ENCODE data around the gene PPP1R3F.

Gene PPP1R3F

DNA sequence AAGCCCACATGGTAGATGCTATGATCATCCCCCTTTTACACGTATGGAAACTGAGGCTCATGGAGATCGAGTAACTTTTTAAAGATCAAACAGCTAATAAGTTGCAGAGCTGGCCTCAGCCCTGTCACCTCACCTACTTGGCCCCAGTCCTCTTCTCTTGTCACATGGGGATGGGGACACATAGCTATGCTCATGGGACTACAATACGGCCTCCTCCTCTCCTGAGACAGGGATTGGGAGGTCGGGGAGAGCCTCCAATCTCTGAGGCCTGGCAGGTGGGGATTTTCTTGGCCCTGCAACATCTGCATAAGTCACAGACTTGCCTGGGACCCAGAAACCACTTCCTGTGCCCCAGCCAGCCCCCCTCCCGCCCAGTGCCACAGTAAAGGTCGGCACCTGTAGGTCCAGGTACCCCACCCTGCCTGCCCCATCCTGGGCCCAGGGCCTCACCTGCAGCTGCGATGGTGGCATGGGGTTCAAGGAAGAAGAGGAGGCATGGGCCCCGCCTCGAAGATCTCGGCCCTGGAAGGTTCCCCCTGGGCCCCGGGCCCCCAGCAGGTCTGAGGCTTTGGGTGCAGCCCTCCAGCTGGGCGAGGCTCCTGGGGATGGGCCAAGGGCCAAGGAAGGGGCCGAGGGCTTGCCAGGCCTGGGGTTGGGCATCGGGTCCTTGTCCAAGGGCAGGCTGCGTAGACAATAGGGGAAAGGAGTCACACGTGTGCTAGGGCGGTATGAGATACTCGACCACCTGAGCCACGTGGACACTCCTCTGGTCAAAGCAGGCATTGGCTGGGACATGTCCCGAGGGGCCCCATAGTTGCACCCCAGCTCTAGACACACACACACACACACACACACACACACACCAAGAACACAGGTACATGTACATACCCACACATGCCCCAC is 11.5 kb upstream of the PPP1R3F start:
- no peak overlapping the region for H3K4me3 ChIP-seq (ENCODE audit: low read depth, low read length)
- TF ChIP-seq, protein P1, sequence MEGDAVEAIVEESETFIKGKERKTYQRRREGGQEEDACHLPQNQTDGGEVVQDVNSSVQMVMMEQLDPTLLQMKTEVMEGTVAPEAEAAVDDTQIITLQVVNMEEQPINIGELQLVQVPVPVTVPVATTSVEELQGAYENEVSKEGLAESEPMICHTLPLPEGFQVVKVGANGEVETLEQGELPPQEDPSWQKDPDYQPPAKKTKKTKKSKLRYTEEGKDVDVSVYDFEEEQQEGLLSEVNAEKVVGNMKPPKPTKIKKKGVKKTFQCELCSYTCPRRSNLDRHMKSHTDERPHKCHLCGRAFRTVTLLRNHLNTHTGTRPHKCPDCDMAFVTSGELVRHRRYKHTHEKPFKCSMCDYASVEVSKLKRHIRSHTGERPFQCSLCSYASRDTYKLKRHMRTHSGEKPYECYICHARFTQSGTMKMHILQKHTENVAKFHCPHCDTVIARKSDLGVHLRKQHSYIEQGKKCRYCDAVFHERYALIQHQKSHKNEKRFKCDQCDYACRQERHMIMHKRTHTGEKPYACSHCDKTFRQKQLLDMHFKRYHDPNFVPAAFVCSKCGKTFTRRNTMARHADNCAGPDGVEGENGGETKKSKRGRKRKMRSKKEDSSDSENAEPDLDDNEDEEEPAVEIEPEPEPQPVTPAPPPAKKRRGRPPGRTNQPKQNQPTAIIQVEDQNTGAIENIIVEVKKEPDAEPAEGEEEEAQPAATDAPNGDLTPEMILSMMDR (IDR thresholded peaks at IDR 0.05; ENCODE audit: low read depth, low read length), result no peak

DNA sequence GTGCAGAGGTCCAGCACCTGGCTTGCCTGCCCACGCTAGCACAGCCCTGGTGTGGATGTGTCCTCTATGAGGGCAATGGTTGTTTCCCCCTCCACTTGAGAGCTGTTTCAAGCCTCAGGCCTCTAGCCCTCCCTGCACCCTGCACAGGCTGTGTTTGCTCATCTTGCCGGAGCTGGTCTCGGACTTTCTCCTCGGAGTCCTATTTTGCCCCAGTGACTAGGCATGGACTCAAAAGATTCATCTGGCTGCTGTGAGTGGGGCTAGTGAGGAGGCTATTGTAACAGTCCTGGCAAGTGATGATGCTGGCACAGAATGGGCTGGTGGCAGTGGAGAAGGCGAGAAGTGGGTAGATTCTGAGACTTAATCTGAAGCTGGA is 10.9 kb upstream of the PPP1R3F start:
- TF ChIP-seq, protein P1 (IDR thresholded peaks at IDR 0.05; ENCODE audit: low read depth, low read length), result no peak

DNA sequence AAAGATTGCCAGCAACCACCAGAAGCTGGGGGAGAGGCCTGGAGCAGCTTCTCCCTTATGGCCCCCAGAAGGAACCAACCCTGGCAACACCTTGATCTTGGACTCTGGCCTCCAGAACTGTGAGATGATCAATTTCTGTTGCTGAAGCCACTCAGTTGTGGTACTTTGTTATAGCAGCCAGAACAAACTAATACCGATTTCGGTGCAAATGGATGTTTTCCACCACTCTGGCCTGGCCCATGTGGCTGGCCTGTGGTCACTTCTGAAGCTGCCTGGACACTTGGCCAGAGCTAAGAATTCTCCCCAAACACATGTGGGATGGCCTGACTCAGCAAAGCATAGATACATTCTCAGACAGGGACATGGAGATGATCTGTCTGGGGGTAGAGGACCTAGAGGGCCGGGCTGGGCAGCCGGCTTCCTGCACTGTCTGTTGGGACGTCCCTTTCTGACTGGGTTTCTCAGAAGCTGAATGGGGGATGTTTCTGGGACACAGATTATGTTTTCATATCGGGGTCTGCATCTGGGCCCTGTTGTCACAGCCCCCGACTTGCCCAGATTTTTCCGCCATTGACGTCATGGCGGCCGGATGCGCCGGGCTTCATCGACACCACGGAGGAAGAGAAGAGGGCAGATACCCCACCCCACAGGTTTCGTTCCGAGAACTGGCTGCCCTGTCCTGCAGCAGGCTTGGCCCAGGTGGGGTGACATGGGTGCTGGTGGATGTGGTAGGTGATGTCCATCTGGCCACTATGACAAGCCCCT is 9.2 kb upstream of the PPP1R3F start:
- TF ChIP-seq, protein P1 (IDR thresholded peaks at IDR 0.05; ENCODE audit: low read depth, low read length), result no peak

More for the DNA sequence above, 10.9 kb upstream of the PPP1R3F start:
- no peak overlapping the region for H3K4me3 ChIP-seq (ENCODE audit: low read depth, low read length)

DNA sequence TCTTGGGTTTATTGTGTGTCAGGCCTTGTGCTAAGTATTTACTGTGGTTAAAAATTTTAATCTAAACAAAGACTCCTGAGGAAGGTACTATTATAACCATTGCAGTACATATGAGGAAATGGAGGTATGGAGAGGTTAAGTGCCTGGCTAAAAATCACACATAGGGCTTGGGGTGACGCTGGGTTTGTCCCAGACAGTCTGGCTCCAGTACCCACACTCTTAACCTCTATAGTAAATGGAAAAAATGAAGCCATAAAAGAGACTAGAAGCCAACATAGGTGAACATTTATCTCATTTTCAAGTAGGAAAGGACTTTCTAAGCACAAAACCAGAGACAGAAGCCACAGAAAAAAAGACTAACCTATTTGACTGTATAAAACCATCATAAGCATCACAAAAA is 7.0 kb upstream of the PPP1R3F start:
- TF ChIP-seq, protein P1 (IDR thresholded peaks at IDR 0.05; ENCODE audit: low read depth, low read length), result no peak
- no peak overlapping the region for H3K4me3 ChIP-seq (ENCODE audit: low read depth, low read length)

More for the DNA sequence above, 9.2 kb upstream of the PPP1R3F start:
- H3K4me3 ChIP-seq (ENCODE audit: low read depth, low read length), result no peak overlapping the region

DNA sequence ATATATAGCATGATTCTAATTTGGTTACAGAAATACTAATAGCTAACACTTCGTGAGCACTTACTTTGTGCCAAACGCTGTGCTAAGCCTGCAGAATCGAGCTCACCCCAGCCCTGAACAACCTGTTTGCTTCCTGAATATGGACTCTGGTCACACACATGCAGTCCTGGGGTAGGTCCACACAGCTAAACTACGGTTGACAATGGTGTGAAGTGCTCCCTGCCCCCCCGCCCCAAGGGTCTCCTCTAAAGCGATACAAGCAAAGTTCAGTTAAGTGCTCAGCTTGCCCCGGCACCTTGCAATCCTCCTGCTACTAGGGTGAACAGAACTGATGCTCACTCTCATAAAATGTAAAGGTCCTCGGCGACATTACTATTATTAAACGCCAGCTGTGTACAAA is 6.0 kb upstream of the PPP1R3F start:
- TF ChIP-seq, protein P1 (IDR thresholded peaks at IDR 0.05; ENCODE audit: low read depth, low read length), result no peak

DNA sequence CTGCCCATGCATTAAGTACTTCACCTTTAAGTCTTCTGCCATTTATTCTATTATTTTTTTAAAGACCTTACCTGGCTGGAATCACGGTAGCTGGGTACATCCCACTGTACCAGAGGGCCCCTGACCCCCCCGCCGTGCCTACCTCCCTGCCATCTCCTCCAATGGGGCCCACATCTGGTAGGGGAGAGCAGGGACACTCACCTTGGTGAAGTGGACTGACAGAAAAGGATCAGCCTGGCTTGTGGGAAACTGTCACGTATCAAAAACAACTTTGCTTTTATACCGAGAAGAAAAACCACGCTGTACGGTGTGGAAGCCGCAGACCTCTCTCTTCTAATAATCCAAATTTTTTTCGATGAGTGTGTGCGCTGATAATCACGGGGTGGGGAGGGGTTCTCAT is 5.1 kb upstream of the PPP1R3F start, which contains the start of gene FOXP3:
Gene FOXP3 (minus strand): TSS at position 251 of the 400 bp plus-strand sequence. CDS start 6,205 bp downstream, outside the sequence.
- no peak within 1 kb of the TSS for H3K4me3 ChIP-seq (ENCODE audit: low read depth, low read length)
- TF ChIP-seq, protein P1 (IDR thresholded peaks at IDR 0.05; ENCODE audit: low read depth, low read length), result no peak

More for the DNA sequence above, 6.0 kb upstream of the PPP1R3F start:
- H3K4me3 ChIP-seq (ENCODE audit: low read depth, low read length), result no peak overlapping the region
